K562 (cell line): ENCODE data around the gene HS3ST3B1. TPM values are rescaled to one million over a fixed set of nuclear protein-coding genes. Genes with fewer than 3 reads are reported as not detected.

ENCODE experiments used
- AFF1 ChIP-seq, 2 experiments: fragments of 450-650 bp; IDR thresholded peaks; 2 replicates each; pipeline ENCODE4 v1.6.1; 2018; ENCODE audit warnings: mild to moderate bottlenecking in 2 of 2, low read depth in 1 of 2; ENCODE audit not compliant: partially characterized antibody in 2 of 2
- ARID3A ChIP-seq: IDR thresholded peaks from 2 replicates; pipeline ENCODE4 v1.6.1; 2012; ENCODE audit warnings: low read depth, low read length, improper control_type of control experiment, borderline replicate concordance
- CHD1 ChIP-seq: fragments of 200-600 bp; sonication (generic); IDR thresholded peaks from one replicate; pipeline ENCODE4 v1.6.1; 2012; ENCODE audit warnings: mild to moderate bottlenecking, moderate library complexity, low read length, inconsistent platforms
- DMBX1 ChIP-seq: fragments of 250-450 bp; sonication (Bioruptor Pico); IDR thresholded peaks from 2 replicates; pipeline ENCODE4 v1.8.0; 2022; ENCODE audit warnings: inconsistent platforms, mild to moderate bottlenecking, moderate library complexity, borderline replicate concordance
- FOXJ2 ChIP-seq: fragments of 200-800 bp; sonication (Bioruptor generic); IDR thresholded peaks from 2 replicates; pipeline ENCODE4 v1.6.1; 2016; ENCODE audit warnings: missing genetic modification characterization, missing compliant biosample characterization
- HDAC6 ChIP-seq: IDR thresholded peaks from 2 replicates; pipeline ENCODE4 v1.6.1; 2012; ENCODE audit warnings: low read depth, mild to moderate bottlenecking, control low read depth, inconsistent platforms, low read length, moderate library complexity
- HNRNPLL ChIP-seq: fragments of 200-400 bp; formaldehyde crosslinking; IDR thresholded peaks from 2 replicates; pipeline ENCODE4 v1.6.1; 2017; ENCODE audit warnings: low read length, low read depth, mild to moderate bottlenecking; ENCODE audit not compliant: poor library complexity, severe bottlenecking
- IRF2 ChIP-seq: sonication (generic); formaldehyde crosslinking; IDR thresholded peaks from 2 replicates; pipeline ENCODE4 v1.8.1; 2022; ENCODE audit warnings: mild to moderate bottlenecking, missing genetic modification reagents
- KDM2B ChIP-seq: fragments of 250-450 bp; sonication (Bioruptor Pico); IDR thresholded peaks from 2 replicates; pipeline ENCODE4 v1.8.0; 2021; ENCODE audit warnings: mild to moderate bottlenecking, moderate library complexity
- L3MBTL2 ChIP-seq: fragments of 450-650 bp; IDR thresholded peaks from 2 replicates; pipeline ENCODE4 v1.6.1; 2016; ENCODE audit warnings: mild to moderate bottlenecking, moderate library complexity
- NR3C1 ChIP-seq: sonication (generic); formaldehyde crosslinking; IDR thresholded peaks from 2 replicates; pipeline ENCODE4 v1.8.1; 2022; ENCODE audit warnings: missing genetic modification reagents
- NR4A1 ChIP-seq, 2 experiments: fragments of 250-450 bp in 1 of 2; fragments of 450-650 bp in 1 of 2; sonication (Bioruptor Pico) in 1 of 2; IDR thresholded peaks; 2 replicates each; pipeline versions ENCODE4 v1.4.0 to v1.6.1; 2016 to 2020; ENCODE audit warnings: mild to moderate bottlenecking in 2 of 2, missing compliant biosample characterization in 1 of 2, missing genetic modification characterization in 1 of 2, moderate library complexity in 1 of 2
- SMARCA4 ChIP-seq: fragments of 450-650 bp; IDR thresholded peaks from 2 replicates; pipeline ENCODE4 v1.6.1; 2016
- STAT5B ChIP-seq: fragments of 250-450 bp; sonication (Bioruptor Pico); IDR thresholded peaks from 2 replicates; pipeline ENCODE4 v1.8.0; 2021; ENCODE audit warnings: mild to moderate bottlenecking, inconsistent platforms
- SUPT5H ChIP-seq: fragments of 450-650 bp; IDR thresholded peaks from 2 replicates; pipeline ENCODE4 v1.6.1; 2016
- TAL1 ChIP-seq: fragments of 450-650 bp; IDR thresholded peaks from 2 replicates; pipeline ENCODE4 v1.6.1; 2016; ENCODE audit warnings: mild to moderate bottlenecking
- TRIM24 ChIP-seq, 2 experiments: fragments of 450-650 bp; IDR thresholded peaks; 2 replicates each; pipeline ENCODE4 v1.6.1; 2016
- YBX1 ChIP-seq: fragments of 450-650 bp; IDR thresholded peaks from 2 replicates; pipeline ENCODE4 v1.7.1; 2016; ENCODE audit warnings: mild to moderate bottlenecking
- ZBTB8A ChIP-seq: fragments of 450-650 bp; IDR thresholded peaks from 2 replicates; pipeline ENCODE4 v1.6.1; 2018; ENCODE audit warnings: mild to moderate bottlenecking, moderate library complexity; ENCODE audit not compliant: partially characterized antibody
- ZFPM2 ChIP-seq: fragments of 250-450 bp; sonication (Bioruptor Pico); IDR thresholded peaks from 2 replicates; pipeline ENCODE4 v1.5.1; 2022; ENCODE audit warnings: mild to moderate bottlenecking
- ZNF280A ChIP-seq: fragments of 450-650 bp; IDR thresholded peaks from 2 replicates; pipeline ENCODE4 v1.6.1; 2018; ENCODE audit warnings: mild to moderate bottlenecking, low read depth; ENCODE audit not compliant: partially characterized antibody
- ZZZ3 ChIP-seq: fragments of 450-650 bp; IDR thresholded peaks from 2 replicates; pipeline ENCODE4 v1.6.1; 2016; ENCODE audit warnings: antibody characterized with exemption, mild to moderate bottlenecking, moderate library complexity
- polyA plus RNA-seq, 8 experiments: library from polyadenylated mRNA; depleted of rRNA in 4 of 8; stranded (reverse) in 5 of 8; unstranded in 3 of 8; fragments of >200 nt; fragmentation: Nextera tagmentation in 2 of 8; fragmentation: Illumina TruSeq in 1 of 8; extraction: Ambion mirVana in 2 of 8; extraction: Trizol in 1 of 8; gene quantifications; 2 replicates each; pipeline versions ENCODE4 v1.2.1 to v1.2.3, GENCODE V29; 2011 to 2014; ENCODE audit warnings: inconsistent platforms in 1 of 8, missing spikeins in 1 of 8
- total RNA-seq, 7 experiments: library from RNA; depleted of rRNA in 6 of 7; stranded (reverse); fragments of >200 nt in 6 of 7; fragmentation: Illumina TruSeq in 2 of 7; extraction: Trizol in 2 of 7; gene quantifications; 2 replicates each; pipeline versions ENCODE4 v1.2.1 to v1.2.3, GENCODE V29; 2011 to 2021; ENCODE audit warnings: low replicate concordance in 1 of 7

HS3ST3B1 gene
- total and polyA plus RNA-seq, 9 of the 15 experiments (the other 6 are each of a cell fraction or from before 2014, with no cell fraction given): 1.9 to 12.9 (median 3.7) TPM

- no peak for TF ChIP-seq ARID3A
- TF ChIP-seq KDM2B (CRISPR knock-in tag): no peak
- peak; percentile 92 for TF ChIP-seq L3MBTL2
- TF ChIP-seq HDAC6: no peak
- no peak for TF ChIP-seq ZFPM2 (CRISPR knock-in tag)
- TF ChIP-seq FOXJ2 (tag): no peak
- no peak for TF ChIP-seq NR4A1 (CRISPR knock-in tag; IDR thresholded peaks at IDR 0.05)
- 0 out of 2 replicates have a peak, but pooled peaks have one; percentile 64 for TF ChIP-seq NR4A1 (tag; IDR thresholded peaks at IDR 0.05)
- no peak; a peak in 1 of 4 replicates for TF ChIP-seq TRIM24 (IDR thresholded peaks at IDR 0.05)
- TF ChIP-seq STAT5B (CRISPR knock-in tag): no peak
- peak in 1 of 2 experiments; percentile 5 for TF ChIP-seq AFF1 (IDR thresholded peaks at IDR 0.05; ENCODE audit: low read depth in 1 of 2, partially characterized antibody in 2 of 2)
- no peak for TF ChIP-seq TAL1
- TF ChIP-seq SMARCA4: no peak
- no peak for TF ChIP-seq YBX1
- TF ChIP-seq DMBX1 (CRISPR knock-in tag): 0 out of 2 replicates have a peak, but pooled peaks have one; percentile 28
- TF ChIP-seq IRF2: no peak
- TF ChIP-seq ZNF280A: no peak
- TF ChIP-seq CHD1: no peak
- TF ChIP-seq SUPT5H: no peak; the same call in none of the 2 replicates
- no peak for TF ChIP-seq ZZZ3
- no peak for TF ChIP-seq NR3C1 (CRISPR knock-in tag)
- no peak for TF ChIP-seq HNRNPLL
- no peak for TF ChIP-seq ZBTB8A
Measured at GRCh38 chr17:14308965-14309879, 8.3 kb downstream of the HS3ST3B1 start (continued).
